GM12801 (cell line): ENCODE results near the gene PPP6R3.

Source experiments
- TF ChIP-seq, protein P1 (sequence below): IDR thresholded peaks from one replicate; pipeline ENCODE4 v1.5.1; 2011; ENCODE audit warnings: control low read depth; ENCODE audit not compliant: insufficient read length; ENCODE audit errors: extremely low read depth

PPP6R3 gene

DNA sequence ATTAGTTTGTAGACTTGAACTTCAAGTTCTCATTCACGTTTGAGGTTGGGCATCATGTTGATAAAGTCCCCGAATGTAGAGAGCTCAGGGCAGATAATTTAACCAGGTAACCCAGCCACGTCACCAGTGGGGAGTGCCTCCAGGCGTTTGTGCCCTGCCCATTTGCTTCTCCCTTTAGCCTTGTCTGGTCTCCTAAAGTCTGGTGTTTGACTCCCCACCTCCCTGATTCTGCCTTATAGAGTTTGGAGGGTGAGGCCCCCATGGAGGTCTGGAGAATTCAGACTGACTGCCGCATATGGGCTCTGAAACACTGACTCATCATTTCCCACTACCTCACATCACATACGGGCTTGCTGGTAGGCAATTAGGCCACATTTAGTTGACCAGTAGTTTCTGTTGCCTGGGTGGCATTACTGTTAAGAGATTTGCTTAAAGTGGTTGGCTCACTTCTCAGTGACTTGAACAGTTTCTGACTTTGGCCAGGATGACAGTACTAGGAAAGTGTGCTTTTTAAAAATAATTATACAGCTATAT is 124.5 kb downstream of the PPP6R3 start:
- TF ChIP-seq, protein P1, sequence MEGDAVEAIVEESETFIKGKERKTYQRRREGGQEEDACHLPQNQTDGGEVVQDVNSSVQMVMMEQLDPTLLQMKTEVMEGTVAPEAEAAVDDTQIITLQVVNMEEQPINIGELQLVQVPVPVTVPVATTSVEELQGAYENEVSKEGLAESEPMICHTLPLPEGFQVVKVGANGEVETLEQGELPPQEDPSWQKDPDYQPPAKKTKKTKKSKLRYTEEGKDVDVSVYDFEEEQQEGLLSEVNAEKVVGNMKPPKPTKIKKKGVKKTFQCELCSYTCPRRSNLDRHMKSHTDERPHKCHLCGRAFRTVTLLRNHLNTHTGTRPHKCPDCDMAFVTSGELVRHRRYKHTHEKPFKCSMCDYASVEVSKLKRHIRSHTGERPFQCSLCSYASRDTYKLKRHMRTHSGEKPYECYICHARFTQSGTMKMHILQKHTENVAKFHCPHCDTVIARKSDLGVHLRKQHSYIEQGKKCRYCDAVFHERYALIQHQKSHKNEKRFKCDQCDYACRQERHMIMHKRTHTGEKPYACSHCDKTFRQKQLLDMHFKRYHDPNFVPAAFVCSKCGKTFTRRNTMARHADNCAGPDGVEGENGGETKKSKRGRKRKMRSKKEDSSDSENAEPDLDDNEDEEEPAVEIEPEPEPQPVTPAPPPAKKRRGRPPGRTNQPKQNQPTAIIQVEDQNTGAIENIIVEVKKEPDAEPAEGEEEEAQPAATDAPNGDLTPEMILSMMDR = no peak

DNA sequence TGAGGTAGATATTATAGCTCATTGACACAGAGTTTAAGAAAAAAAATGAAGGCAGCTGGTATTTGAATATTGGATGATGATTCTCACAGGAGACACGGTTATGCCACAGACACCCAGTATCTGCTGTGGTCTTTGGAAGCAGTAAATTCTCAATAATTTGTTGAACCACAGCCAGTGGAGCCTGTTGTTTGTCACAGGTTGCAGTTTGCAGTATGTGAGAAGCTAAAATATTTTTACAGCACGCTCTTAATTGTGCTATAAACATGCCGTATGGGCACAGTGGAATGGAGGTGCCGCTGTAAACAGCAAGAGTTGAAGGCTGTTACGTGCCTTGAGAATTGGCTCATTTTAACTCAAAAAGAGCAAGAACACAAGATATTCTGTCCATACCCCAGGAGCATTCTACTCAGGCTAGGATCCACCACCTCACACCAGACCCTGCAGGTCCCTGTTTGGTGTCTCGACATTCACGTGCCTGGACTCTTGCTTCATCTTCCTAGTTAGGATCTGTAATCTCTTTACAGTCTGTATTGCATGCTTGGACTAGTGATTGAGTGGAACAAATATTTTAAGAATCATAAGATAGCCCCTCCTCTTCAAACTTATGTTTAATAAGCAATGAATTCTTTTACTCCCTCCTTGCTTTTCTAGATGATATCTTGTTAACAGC is 129.1 kb downstream of the PPP6R3 start:
- TF ChIP-seq, protein P1 = no peak

DNA sequence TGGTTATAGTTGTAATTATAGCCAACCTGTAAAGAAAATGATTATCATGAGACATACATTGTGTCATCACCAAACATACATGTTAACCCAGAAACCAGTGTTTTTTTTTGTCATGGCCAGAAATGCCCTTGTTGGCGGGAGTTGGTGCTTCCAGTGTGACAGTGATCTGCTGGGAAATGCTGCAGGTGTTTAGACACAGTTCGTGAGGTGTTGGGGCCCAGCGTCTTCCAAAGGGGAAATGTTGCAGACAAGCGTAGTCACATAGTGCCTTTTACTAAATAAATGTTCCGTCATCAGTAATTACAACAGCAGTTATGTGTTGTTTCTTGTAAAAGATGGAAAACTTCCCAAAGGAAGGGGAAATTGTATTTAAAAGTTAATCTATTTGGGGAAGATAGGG is 131.2 kb downstream of the PPP6R3 start:
- TF ChIP-seq, protein P1 = no peak

DNA sequence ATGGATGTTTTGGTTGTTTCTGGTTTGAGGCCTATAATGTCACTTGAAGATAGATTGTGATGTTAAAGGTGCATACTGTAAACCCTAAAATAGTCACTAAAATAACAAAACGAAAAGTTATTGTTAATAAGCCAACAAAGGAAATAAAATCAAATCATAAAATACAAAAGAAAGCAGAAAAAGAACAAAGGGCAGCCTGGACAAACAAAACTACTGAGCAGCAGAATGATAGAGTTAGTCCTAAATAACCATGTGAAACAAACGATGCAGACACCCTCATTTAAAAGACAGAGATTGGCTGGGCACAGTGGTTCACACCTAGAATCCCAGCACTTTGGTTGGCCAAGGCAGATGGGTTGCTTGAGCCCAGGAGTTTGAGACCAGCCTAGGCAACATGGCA is 132.9 kb downstream of the PPP6R3 start:
- TF ChIP-seq, protein P1 = no peak

DNA sequence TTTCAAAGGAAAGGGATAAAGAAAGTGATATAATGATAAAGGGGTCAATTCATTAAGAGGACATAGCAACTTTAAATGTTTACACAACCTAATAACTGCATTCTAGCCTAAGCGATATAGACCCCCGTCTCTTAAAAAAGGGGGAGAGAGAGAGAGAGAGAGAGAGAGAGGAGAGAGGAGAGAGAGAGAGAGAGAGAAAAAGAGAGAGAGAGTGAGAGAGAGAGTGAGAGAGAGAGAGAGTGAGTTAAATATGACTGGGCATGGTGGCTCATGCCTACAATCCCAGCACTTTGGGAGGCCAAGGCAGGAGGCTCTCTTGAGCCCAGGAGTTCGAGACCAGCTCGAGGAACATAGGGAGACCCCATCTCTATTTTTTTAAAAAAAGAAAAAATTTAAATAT is 133.6 kb downstream of the PPP6R3 start:
- TF ChIP-seq, protein P1 = no peak

DNA sequence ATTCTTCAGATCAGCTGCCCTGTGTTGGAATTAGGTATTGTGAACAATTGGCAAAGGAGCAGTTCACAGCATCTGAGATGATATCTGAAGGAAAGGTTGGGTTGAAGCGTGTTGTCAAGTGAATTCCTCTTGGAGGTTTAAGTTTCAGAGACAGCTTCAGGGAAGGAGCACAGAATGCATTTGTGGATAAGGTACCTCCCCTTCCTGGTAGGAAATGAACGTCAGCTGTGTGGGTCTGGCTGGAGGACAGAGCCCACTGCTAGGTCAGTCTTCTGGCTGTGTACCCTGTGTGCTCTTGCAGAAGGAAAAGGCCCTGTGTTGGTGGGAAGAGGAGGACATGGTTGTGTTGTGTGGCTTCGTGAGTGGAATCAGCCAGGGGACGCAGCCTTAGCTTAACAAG is 135.7 kb downstream of the PPP6R3 start:
- TF ChIP-seq, protein P1 = no peak

DNA sequence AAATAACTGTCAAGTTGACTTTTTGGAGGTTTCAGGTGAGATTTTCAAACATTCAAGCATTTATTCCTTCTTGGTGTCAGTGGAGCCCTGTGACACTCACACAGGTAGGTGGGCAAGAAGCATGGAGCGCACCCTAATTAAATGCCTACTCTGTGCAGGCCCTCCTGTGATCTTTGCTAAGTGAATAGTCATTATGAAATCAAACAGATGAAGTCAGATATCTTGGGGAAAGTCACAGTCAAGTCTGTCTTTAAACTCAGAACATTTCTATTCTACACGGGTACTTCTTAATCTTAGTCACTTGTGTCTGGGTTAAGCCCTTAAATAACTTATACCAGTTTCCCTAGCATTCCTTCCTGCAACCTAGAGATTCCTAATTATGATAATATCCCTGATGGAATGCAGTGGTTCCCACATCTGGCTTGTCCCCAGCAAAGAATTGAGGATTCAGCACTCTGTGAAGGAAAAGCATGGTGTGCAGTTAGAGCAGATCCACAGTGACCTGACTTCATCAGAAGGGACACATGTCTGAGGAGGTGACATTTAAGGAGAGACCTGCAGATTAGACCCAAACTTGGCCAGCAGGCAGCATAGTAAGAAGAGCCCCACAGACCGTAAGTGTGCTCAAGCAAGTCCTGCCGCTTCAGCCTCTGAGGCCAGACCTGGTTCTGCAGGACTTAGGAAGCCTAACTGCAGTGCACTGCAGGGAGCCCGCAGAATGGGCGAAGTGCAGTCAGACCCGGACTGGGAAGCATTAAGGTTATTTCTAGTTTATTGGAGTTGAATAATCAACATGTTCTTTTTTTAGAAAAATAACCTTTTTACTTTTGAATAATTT is 138.5 kb downstream of the PPP6R3 start:
- TF ChIP-seq, protein P1 = no peak
